MG63 (cell line): ENCODE data around the gene ZNF710. TPM values are rescaled to one million over a fixed set of nuclear protein-coding genes. Genes with fewer than 3 reads are reported as not detected.

Experiments used
- DNase-seq: peaks from one replicate; pipeline ENCODE4 v3.0.0-alpha.2; 2020
- H3K27me3 ChIP-seq: fragments of 250-450 bp; sonication (Bioruptor Pico); 2 replicates; pipeline ENCODE4 v1.5.1; 2020; ENCODE audit warnings: mild to moderate bottlenecking, moderate library complexity
- H3K36me3 ChIP-seq: fragments of 250-450 bp; sonication (Bioruptor Pico); 2 replicates; pipeline ENCODE4 v1.5.1; 2020; ENCODE audit warnings: mild to moderate bottlenecking, moderate library complexity
- H3K4me3 ChIP-seq: fragments of 250-450 bp; sonication (Bioruptor Pico); 2 replicates; pipeline ENCODE4 v1.5.1; 2020; ENCODE audit warnings: mild to moderate bottlenecking, moderate library complexity
- H3K9me3 ChIP-seq: fragments of 250-450 bp; sonication (Bioruptor Pico); 2 replicates; pipeline ENCODE4 v1.5.1; 2020; ENCODE audit warnings: mild to moderate bottlenecking, moderate library complexity
- total RNA-seq: library from RNA; depleted of rRNA; stranded (reverse); fragments of >200 nt; shearing (Covaris generic); gene quantifications from 2 replicates; pipeline ENCODE4 v1.2.3, GENCODE V29; 2014; ENCODE audit warnings: low replicate concordance

Gene ZNF710
- total RNA-seq, 1 experiment from 2014 or later: 9.1 TPM

- Histone ChIP-seq H3K27me3 (no peaks in the 10 kb centered on the region), H3K9me3 (peaks cover 6% of the 10 kb centered on the region), H3K4me3 (no peak overlapping the region), H3K36me3 (no peaks in the 10 kb centered on the region)
- DNase-seq: no peak
These were observed 18.6 kb upstream of the ZNF710 start for GRCh38 chr15:89982315-89983055.

GRCh38 chr15:89984001-89984400, 17.1 kb upstream of the ZNF710 start:
- H3K4me3 ChIP-seq: no peak overlapping the region
- DNase-seq: no peak
- H3K27me3 ChIP-seq: no peaks in the 10 kb centered on the region
- peaks cover 6% of the 10 kb centered on the region for H3K9me3 ChIP-seq
- no peaks in the 10 kb centered on the region for H3K36me3 ChIP-seq

GRCh38 chr15:89984421-89985010, 16.6 kb upstream of the ZNF710 start:
- Histone ChIP-seq H3K4me3 (no peak overlapping the region), H3K36me3 (no peaks in the 10 kb centered on the region), H3K9me3 (peaks cover 6% of the 10 kb centered on the region), H3K27me3 (no peaks in the 10 kb centered on the region)
- no peak for DNase-seq

GRCh38 chr15:89985111-89985510, 16.0 kb upstream of the ZNF710 start:
- no peak for DNase-seq
- H3K36me3 ChIP-seq: no peaks in the 10 kb centered on the region
- H3K4me3 ChIP-seq: no peak overlapping the region
- peaks cover 6% of the 10 kb centered on the region for H3K9me3 ChIP-seq
- no peaks in the 10 kb centered on the region for H3K27me3 ChIP-seq

- no peak overlapping the region for H3K4me3 ChIP-seq
- no peak for DNase-seq
- peaks cover 2% of the 10 kb centered on the region; the same call in 1 of the 2 replicates for H3K27me3 ChIP-seq
- no peaks in the 10 kb centered on the region for H3K36me3 ChIP-seq
- H3K9me3 ChIP-seq: no peaks in the 10 kb centered on the region
These were observed 9.8 kb upstream of the ZNF710 start for GRCh38 chr15:89991312-89991711.

- H3K9me3 ChIP-seq: no peaks in the 10 kb centered on the region
- peaks cover 2% of the 10 kb centered on the region; the same call in 1 of the 2 replicates for H3K27me3 ChIP-seq
- no peak overlapping the region for H3K4me3 ChIP-seq
- DNase-seq: no peak
- H3K36me3 ChIP-seq: no peaks in the 10 kb centered on the region
These were observed 7.8 kb upstream of the ZNF710 start for GRCh38 chr15:89993349-89993748.

GRCh38 chr15:89997079-89997478, 4.0 kb upstream of the ZNF710 start:
- no peak for DNase-seq
- no peak overlapping the region for H3K4me3 ChIP-seq
- peaks cover 2% of the 10 kb centered on the region; the same call in 1 of the 2 replicates for H3K27me3 ChIP-seq
- no peaks in the 10 kb centered on the region for H3K36me3 ChIP-seq
- H3K9me3 ChIP-seq: no peaks in the 10 kb centered on the region

GRCh38 chr15:89998141-89998661, 2.9 kb upstream of the ZNF710 start:
- H3K27me3 ChIP-seq: peaks cover 2% of the 10 kb centered on the region; the same call in 1 of the 2 replicates
- no peaks in the 10 kb centered on the region for H3K9me3 ChIP-seq
- DNase-seq: peak; percentile 38
- H3K36me3 ChIP-seq: peaks cover 3% of the 10 kb centered on the region
- no peak overlapping the region for H3K4me3 ChIP-seq

- peaks cover 5% of the 10 kb centered on the region for H3K36me3 ChIP-seq
- no peak overlapping the region for H3K4me3 ChIP-seq
- H3K27me3 ChIP-seq: peaks cover 2% of the 10 kb centered on the region; the same call in 1 of the 2 replicates
- no peak for DNase-seq
- H3K9me3 ChIP-seq: no peaks in the 10 kb centered on the region
These were observed 2.0 kb upstream of the ZNF710 start for GRCh38 chr15:89998923-89999675.

GRCh38 chr15:89999676-90000185, 1.4 kb upstream of the ZNF710 start:
- Histone ChIP-seq H3K4me3 (peak overlapping the region; percentile 72), H3K9me3 (no peaks in the 10 kb centered on the region), H3K27me3 (peaks cover 2% of the 10 kb centered on the region; the same call in 1 of the 2 replicates), H3K36me3 (peaks cover 5% of the 10 kb centered on the region)
- DNase-seq: peak; percentile 53

- DNase-seq: peak; percentile 49
- no peaks in the 10 kb centered on the region for H3K9me3 ChIP-seq
- H3K4me3 ChIP-seq: peak overlapping the region; percentile 72
- H3K36me3 ChIP-seq: peaks cover 5% of the 10 kb centered on the region
- peaks cover 2% of the 10 kb centered on the region; the same call in 1 of the 2 replicates for H3K27me3 ChIP-seq
These were observed 730 bp upstream of the ZNF710 start for GRCh38 chr15:90000186-90001001.

GRCh38 chr15:90001683-90002427, 731 bp downstream of the ZNF710 start:
- H3K4me3 ChIP-seq: peak overlapping the region; percentile 59
- H3K36me3 ChIP-seq: peaks cover 16% of the 10 kb centered on the region
- H3K9me3 ChIP-seq: no peaks in the 10 kb centered on the region
- no peaks in the 10 kb centered on the region for H3K27me3 ChIP-seq
- peak; percentile 76 for DNase-seq

- peak; percentile 40 for DNase-seq
- Histone ChIP-seq H3K4me3 (peak overlapping the region; percentile 59), H3K27me3 (no peaks in the 10 kb centered on the region), H3K36me3 (peaks cover 16% of the 10 kb centered on the region), H3K9me3 (no peaks in the 10 kb centered on the region)
These were observed 1.3 kb downstream of the ZNF710 start for GRCh38 chr15:90002428-90002844.

- no peak for DNase-seq
- Histone ChIP-seq H3K9me3 (no peaks in the 10 kb centered on the region), H3K4me3 (no peak overlapping the region), H3K36me3 (peaks cover 16% of the 10 kb centered on the region), H3K27me3 (no peaks in the 10 kb centered on the region)
These were observed 2.6 kb downstream of the ZNF710 start for GRCh38 chr15:90003736-90004135.

- H3K9me3 ChIP-seq: no peaks in the 10 kb centered on the region
- H3K4me3 ChIP-seq: no peak overlapping the region
- H3K36me3 ChIP-seq: peaks cover 17% of the 10 kb centered on the region
- no peak for DNase-seq
- no peaks in the 10 kb centered on the region for H3K27me3 ChIP-seq
These were observed 3.1 kb downstream of the ZNF710 start for GRCh38 chr15:90004252-90004651.
